ENCODE data around the gene NKX6-2. TPM values are rescaled to one million over a fixed set of nuclear protein-coding genes. Genes with fewer than 3 reads are reported as not detected.

The NKX6-2 gene
- total and polyA plus RNA-seq, 2 of the 8 experiments (the other 6 are each of a cell fraction or from before 2014, with no cell fraction given): 0.06 TPM; not detected in 1

- no peak overlapping the region for H4K91ac ChIP-seq (replicated peaks; ENCODE audit: insufficient read length, low read length)
- no peak overlapping the region; the same call in 1 of the 2 replicates for H3K18ac ChIP-seq (ENCODE audit: extremely low read depth, low read length)
- WGBS, 2 experiments (ENCODE audit: extremely low coverage in 1 of 2, insufficient coverage in 1 of 2, insufficient read length in 1 of 2, insufficient replicate concordance in 2 of 2, low coverage in 1 of 2, low lambda C conversion rate in 2 of 2, missing lambda C conversion rate in 1 of 2): 4% methylated on average over 39 of the region's 79 CpGs; no CpG with 5 or more reads in 1 of the 2 experiments
- H3K9ac ChIP-seq (replicated peaks in 1 of 4; ENCODE audit: extremely low read depth in 1 of 4, low read depth in 3 of 4, low read length in 3 of 4): no peak overlapping the region
- peaks cover 5 to 11% of the 10 kb centered on the region in 2 experiments for H4K20me1 ChIP-seq (replicated peaks in 1 of 2; ENCODE audit: control insufficient read depth in 1 of 2, insufficient read depth in 2 of 2, low read length in 2 of 2)
- no peak overlapping the region for H2BK20ac ChIP-seq (ENCODE audit: low read length)
- H3K36me3 ChIP-seq (ENCODE audit: control insufficient read depth in 2 of 4, insufficient read depth in 4 of 4, low read length in 3 of 4): peaks cover 0 to 28% (median 0%) of the 10 kb centered on the region in 4 experiments; a peak in 2 of 8 replicates
- peak overlapping the region; percentile 46 to 78 for H3K4me2 ChIP-seq (ENCODE audit: insufficient read depth in 1 of 2, low read depth in 2 of 2, low read length in 2 of 2)
- H3K14ac ChIP-seq (ENCODE audit: insufficient read length): no peak overlapping the region
- H2AFZ ChIP-seq (ENCODE audit: low read length): no peak overlapping the region
- no peak overlapping the region for H3K4ac ChIP-seq (replicated peaks; ENCODE audit: insufficient read length, low read depth, low read length)
- no peak overlapping the region for H3K56ac ChIP-seq (replicated peaks; ENCODE audit: insufficient read length, low read depth, low read length)
- H3K27ac ChIP-seq (ENCODE audit: low read depth, low read length): no peak overlapping the region
- no peaks in the 10 kb centered on the region for H3K79me2 ChIP-seq (ENCODE audit: control insufficient read depth in 1 of 2, insufficient read depth in 2 of 2, low read length in 2 of 2)
- H3K9me3 ChIP-seq (ENCODE audit: insufficient read depth in 2 of 2, low read depth in 1 of 2, low read length in 1 of 2): no peaks in the 10 kb centered on the region; a peak in 1 of 4 replicates
- peaks cover 0 to 22% (median 10%) of the 10 kb centered on the region in 4 experiments; a peak in 6 of 7 replicates for H3K4me1 ChIP-seq (replicated peaks in 1 of 4; ENCODE audit: control insufficient read depth in 3 of 4, insufficient read depth in 4 of 4, low read length in 3 of 4)
- H2AK5ac ChIP-seq (ENCODE audit: low read depth, low read length): no peak overlapping the region
- H2BK12ac ChIP-seq (ENCODE audit: low read depth, low read length): no peak overlapping the region
- ChIA-PET CTCF (ENCODE audit: partially characterized antibody) (interaction anchor here (1.0 kb wide), 1 partner anchor 133 kb away, joined by 3 read pairs; no protein-coding TSS in a partner anchor), POLR2A (ENCODE audit: partially characterized antibody) (interaction anchor here (0.6 kb wide), 1 partner anchor 70 kb away, joined by 3 read pairs; no protein-coding TSS in a partner anchor)
- no peak overlapping the region for H3K23ac ChIP-seq (ENCODE audit: insufficient read length)
- peaks cover 66 to 75% (median 74%) of the 10 kb centered on the region in 4 experiments for H3K27me3 ChIP-seq (replicated peaks in 1 of 4; ENCODE audit: control insufficient read depth in 3 of 4, extremely low read depth in 1 of 4, insufficient read depth in 3 of 4, low read length in 3 of 4)
- no peak overlapping the region for H4K8ac ChIP-seq (ENCODE audit: extremely low read depth, insufficient read depth, low read length)
- no peak for DNase-seq (ENCODE audit: low read depth in 1 of 2, low spot score in 2 of 2)
- H4K5ac ChIP-seq (ENCODE audit: insufficient read length, low read depth, low read length): no peak overlapping the region
- peaks cover 7% of the 10 kb centered on the region; the same call in 1 of the 2 replicates for H3K23me2 ChIP-seq (ENCODE audit: low read depth, low read length)
- no peak overlapping the region for H2BK120ac ChIP-seq (replicated peaks; ENCODE audit: low read depth, low read length)
- H2BK5ac ChIP-seq (ENCODE audit: low read depth, low read length): no peak overlapping the region
- H2BK15ac ChIP-seq (ENCODE audit: low read length): no peak overlapping the region
- H3K79me1 ChIP-seq (ENCODE audit: low read depth, low read length): no peaks in the 10 kb centered on the region
- peak overlapping the region; percentile 18 to 62 (median 40) for H3K4me3 ChIP-seq (ENCODE audit: extremely low read depth in 1 of 4, insufficient read depth in 2 of 4, low read depth in 3 of 4, low read length in 4 of 4)
- FAIRE-seq: no peak
- TF ChIP-seq HDAC2 (IDR thresholded peaks at IDR 0.05; ENCODE audit: borderline replicate concordance in 1 of 2, low read depth in 2 of 2, low read length in 2 of 2): no peak
- TF ChIP-seq BCL11A (IDR thresholded peaks at IDR 0.05; ENCODE audit: low read depth in 2 of 2, low read length in 2 of 2): no peak
- TF ChIP-seq SUZ12 (IDR thresholded peaks at IDR 0.05; ENCODE audit: low read length): peak; percentile 94
- no peak for TF ChIP-seq E2F6 (IDR thresholded peaks at IDR 0.05)
- TF ChIP-seq KDM4A (IDR thresholded peaks at IDR 0.05; ENCODE audit: low read depth, low read length, severe bottlenecking): peak; percentile 39
- no peak for TF ChIP-seq RFX5 (IDR thresholded peaks at IDR 0.05; ENCODE audit: borderline replicate concordance, low read depth, low read length)
- TF ChIP-seq RNF2 (IDR thresholded peaks at IDR 0.05; ENCODE audit: borderline replicate concordance, low read depth, low read length, missing control alignments, poor library complexity, severe bottlenecking): peak; percentile 68
Measured at GRCh38 chr10:132788180-132788830, 2.4 kb upstream of the NKX6-2 start.

Measured in H1 (cell line).